ENCODE results near the gene LTO1. TPM values are rescaled to one million over a fixed set of nuclear protein-coding genes. Genes with fewer than 3 reads are reported as not detected.
"Not testable (repeated sequence)": the region's sequence is repeated elsewhere in the genome, so short reads cannot be mapped to it uniquely, and the experiment has no call there.

Gene LTO1
- total RNA-seq, 1 donor from 2014 or later: 18.9 TPM

DNA sequence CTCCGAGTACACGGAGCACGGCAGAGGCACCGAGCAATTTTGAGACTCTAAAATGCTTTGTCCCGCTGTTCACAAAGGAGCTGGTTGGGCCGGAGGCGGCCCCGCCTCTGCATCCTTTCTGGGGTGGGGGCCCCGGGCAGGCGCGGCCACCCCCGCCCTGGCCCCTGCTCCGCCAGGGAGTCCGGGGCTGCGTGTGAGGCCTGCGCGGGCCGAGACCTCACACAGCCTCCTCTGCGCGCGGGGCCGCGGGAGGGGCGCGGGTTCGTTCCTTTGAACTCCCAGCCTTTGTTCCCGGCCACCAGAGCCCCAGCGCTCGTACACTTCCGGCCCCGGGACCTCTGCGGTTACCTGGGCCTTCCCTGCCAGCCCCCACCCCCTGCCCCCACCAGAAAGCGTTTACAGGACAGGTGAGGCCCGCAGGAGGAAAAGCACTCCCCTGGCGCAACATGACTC is 27.1 kb upstream of the LTO1 start:
- DNase-seq (ENCODE audit: low read depth, low spot score): no peak

DNA sequence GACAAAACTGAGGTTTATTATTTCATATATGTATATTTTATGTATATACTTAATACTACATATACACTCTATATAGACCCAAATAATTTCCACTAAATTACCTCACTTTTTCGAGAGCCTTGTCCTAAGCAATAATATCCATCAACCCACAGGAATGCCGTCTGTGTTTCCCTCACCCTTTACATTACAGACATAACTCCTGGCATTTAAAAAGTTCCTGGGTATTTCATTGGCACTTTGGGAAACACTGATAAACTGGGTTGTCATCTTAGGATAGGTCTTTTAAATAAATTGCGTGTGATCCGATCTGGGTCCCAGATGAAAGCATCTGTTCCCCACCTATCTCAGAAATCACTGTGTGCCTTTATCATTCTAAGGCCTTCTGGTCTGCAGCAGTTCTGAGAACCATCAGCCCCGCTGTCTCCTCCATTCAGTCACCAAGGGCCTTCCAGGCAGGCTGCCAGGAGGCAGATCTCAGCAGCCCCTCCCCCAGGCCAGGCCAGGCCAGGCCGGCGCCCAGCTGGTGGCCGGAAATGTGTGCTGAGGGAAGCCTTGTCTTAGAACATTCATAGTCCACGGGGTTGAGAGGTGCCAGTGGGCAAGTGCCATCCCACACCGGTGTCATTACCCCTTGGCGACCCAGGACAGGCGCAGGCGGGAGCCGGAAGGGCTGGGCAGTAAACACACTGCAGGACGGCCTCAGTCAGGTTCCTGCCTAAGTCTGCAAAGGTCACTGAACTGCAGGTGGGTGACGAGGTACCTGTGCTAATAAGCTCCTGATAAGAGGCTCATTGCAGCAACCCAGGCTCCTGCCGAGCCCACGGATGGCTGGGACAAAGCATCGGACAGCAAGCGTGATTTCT is 25.4 kb upstream of the LTO1 start:
- DNase-seq (ENCODE audit: low read depth, low spot score): no peak

DNA sequence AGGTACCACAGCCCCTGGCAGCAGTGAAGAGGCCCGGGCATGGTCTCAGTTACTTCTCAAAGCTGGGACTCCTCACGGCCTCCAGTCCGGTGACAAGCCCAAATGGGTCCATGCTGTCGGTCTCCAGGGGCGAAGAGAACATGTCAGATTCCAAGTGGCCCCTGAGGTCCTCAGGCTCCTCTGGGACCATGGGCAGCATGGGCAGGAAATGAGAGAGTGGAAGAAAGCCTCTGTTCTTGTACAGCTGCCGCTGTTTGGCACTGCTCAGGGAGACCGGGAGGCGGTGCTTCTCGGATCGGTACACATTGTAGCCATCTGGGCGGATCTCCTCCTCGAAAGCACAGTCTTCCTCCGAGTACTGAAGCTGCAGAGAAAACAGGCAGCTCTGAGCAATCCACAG is 24.1 kb upstream of the LTO1 start:
- no peak for DNase-seq (ENCODE audit: low read depth, low spot score)

DNA sequence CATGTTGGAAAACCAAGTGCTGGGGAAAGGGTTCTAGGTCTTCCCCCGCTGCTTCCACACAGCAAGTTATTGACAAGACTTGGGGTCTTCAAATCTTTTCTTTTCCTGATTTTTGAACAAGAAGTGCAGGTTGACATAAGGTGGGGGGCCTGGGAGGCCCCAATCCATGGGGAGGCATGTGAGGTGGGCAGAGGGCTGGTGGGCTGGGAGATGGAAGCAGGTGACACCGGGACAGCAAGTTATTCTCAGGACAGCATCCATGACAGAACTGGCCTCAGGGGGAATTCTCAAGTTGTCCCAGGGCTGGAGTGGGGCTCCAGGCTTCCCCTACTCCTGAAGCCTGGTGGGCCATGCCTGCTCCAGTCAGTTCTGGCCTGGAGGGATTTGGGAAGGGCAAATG is 23.2 kb upstream of the LTO1 start:
- no peak for DNase-seq (ENCODE audit: low read depth, low spot score)

DNA sequence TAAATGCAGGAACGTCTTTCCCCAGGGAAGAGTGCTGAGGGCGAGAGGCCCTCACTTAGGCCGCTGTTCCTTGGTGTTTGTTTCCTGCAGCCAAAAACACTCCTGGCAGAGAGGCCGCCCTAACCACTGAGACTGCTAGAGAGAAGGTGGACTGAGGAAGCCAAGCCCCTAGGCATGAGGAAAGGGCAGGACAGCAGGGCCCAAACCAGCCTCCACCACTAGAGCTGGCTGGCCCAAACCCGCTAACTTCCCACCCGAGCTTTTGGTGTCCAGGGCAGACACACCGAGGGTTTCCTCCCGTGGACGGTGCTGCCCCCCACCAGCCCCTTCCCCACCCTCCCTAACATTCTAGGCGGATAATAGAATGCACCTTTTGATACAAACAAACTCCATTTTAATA is 22.7 kb upstream of the LTO1 start:
- no peak for DNase-seq (ENCODE audit: low read depth, low spot score)

DNA sequence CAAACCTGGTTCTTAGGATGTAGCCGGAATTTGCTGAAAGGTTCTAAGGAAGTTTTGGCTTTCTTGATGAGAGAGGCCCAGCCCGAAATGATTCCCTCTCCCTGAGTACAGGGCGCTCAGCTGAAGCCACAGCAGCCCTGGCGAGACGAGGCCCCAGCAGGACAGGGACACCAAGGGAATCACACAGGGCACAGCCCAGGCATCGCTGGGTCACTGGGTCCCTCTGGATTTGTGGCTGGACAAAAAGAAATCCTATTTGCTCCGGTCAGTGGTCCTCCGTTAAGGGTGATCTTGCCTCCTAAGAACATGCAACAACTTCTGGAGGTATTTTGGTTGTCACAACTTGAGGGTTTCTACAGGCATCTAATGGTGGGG is 22.3 kb upstream of the LTO1 start:
- DNase-seq (ENCODE audit: low read depth, low spot score): no peak

DNA sequence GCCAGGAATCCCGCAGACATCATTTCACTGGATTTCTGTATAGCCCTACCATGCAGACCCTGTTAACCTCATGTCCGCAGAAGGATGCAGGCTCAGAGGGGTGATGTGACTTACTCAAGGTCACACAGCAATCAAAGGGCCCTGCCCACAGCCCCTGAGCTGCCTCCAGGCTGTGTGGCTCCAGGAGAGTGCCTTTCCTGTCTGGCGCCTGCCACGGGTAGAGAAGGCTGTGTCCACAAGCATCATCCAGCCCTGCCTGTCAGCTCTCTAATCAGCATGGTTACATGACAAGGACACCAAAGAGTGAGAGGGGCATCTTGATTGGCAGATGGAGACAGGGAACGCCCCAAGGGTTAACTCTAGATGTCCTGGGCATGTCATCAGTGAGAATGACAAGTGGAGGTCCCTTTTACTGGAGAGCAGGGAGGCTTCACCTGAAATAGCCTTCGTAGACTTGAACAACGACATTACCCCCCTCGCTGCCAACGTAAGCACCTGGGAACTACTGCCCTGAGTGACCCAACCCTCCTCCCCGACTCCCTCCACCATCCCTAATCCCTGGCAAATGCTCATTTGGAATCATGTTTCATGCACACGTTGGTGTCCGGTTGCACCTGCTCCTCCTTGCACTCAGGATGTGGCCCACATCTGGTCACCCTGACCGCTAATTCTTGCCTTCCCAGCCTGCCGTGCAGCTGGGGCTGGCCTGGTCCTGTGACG is 21.8 kb upstream of the LTO1 start:
- DNase-seq (ENCODE audit: low read depth, low spot score): no peak

DNA sequence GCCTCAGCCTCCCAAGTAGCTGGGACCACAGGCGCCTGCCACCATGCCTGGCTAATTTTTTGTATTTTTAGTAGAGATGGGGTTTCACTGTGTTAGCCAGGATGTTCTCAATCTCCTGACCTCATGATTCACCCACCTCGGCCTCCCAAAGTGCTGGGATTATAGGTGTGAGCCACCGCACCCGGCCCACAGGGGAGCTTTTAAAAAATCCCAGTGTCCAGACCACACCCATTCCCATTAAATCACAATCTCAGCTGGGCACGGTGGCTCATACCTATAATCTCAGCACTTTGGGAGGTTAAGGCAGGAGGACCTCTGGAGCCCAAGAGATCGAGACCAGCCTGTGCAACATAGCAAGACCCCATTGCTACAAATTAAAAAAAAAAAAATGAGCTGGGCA is 20.8 kb upstream of the LTO1 start:
- not testable (repeated sequence) for DNase-seq (ENCODE audit: low read depth, low spot score)

DNA sequence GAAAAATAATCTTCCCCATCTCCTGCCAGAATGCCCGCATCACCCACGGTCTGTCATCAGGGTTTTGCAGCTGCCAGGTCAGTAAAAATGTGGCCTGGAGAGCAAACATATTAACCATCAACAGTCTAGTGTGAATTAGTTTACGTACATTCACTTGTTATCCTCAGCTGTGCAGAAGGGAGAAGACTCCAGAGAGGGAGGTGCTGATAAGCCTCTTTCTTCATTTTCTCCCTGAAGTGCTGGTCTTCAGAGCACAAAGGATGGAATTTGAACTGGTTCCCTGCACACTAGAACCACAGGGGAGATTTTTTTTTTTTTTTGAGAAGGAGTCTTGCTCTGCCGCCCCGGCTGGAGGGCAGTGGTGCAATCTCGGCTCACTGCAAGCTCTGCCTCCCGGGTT is 20.4 kb upstream of the LTO1 start:
- DNase-seq (ENCODE audit: low read depth, low spot score): no peak

DNA sequence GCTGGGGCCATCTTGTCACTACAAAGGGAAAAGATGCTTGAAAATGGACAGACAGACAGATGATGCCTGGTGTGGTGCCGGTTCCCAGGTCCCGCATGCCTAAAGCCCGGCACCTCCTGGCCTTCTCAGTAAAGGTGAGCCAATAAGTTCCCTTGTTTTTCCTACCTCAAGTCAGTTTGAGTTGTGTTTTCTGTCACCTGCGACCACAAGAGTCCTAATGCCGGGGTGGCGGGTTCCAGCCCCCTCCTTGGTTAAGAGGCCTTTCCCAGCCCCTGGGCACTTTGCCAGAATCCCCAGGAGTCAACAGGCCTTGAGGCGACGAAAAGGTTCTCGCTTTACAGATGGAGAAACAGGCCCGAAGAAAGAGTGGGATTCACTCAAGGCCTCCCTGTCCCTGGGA is 19.6 kb upstream of the LTO1 start:
- DNase-seq (ENCODE audit: low read depth, low spot score): no peak

DNA sequence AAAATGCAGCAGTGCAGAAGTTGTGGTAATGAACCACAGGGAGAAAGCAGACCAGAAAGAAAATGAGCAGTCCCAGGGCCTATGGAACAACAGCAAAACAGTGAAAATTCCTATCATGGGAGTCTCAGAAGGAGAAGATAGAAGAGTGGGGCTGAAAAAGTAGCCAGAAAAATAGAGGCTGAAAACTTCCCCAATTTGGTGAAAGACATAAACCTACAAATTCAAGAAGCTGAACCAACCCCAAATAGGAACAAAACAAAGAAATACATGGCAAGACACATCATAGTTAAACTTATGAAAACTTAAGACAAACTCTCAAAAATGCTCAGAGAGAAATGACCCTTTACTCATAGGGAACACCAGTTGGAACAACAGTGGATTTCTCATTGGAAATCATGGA is 17.3 kb upstream of the LTO1 start:
- DNase-seq (ENCODE audit: low read depth, low spot score): no peak

DNA sequence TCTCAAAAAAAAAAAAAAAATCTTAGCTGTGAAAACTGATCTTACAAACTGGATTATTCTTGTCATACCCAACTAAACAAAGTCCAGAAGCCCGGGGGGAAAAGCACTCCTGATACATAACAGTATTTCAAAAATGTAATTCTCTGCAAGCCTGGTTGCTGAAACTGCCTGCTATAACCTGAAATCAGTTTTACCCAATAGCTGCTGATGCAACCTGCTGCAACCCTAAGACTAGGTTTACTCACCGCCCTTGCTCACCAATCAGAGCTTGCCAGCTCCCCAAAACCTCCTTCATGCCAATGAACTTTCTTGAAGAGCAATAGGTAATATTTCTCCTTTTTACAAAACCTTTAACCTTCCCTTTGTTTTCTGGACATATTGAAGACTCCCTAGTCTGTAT is 16.3 kb upstream of the LTO1 start:
- no peak for DNase-seq (ENCODE audit: low read depth, low spot score)

DNA sequence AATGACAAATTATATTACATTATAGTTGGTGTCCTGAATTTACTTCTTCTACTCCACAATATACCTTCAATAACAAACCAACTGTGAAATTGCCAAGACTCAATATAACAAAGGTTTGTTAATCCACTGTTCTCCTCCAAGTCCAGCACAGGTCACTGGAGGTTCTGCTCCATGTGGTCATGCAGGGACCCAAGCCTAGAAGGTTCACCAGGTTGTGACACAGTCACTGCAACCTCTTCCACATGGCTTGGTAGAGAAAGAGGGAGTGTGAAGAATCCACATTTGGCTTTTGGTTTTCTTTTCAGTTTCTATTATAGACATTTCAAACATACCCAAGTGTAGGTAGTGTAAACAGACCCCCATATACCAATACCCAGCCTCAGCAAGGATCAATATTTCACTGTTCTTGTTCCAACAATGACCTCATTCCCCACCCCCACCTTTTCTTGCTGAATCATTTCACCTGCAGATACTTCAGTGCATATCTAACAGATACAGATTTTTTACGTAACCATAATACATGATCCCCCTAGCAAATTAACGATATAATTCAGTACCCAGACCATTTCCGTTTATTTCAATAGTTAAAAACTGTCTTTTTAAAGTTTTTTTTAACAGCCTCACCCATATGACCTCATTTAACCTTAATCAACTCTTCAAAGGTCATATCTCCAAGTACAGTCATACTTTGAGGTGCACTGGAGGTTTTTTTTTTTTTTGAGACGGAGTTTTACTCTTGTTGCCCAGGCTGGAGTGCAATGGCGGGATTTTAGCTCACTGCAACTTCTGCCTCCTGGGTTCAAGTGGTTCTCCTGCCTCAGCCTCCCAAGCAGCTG is 14.5 kb upstream of the LTO1 start:
- DNase-seq (ENCODE audit: low read depth, low spot score): no peak

DNA sequence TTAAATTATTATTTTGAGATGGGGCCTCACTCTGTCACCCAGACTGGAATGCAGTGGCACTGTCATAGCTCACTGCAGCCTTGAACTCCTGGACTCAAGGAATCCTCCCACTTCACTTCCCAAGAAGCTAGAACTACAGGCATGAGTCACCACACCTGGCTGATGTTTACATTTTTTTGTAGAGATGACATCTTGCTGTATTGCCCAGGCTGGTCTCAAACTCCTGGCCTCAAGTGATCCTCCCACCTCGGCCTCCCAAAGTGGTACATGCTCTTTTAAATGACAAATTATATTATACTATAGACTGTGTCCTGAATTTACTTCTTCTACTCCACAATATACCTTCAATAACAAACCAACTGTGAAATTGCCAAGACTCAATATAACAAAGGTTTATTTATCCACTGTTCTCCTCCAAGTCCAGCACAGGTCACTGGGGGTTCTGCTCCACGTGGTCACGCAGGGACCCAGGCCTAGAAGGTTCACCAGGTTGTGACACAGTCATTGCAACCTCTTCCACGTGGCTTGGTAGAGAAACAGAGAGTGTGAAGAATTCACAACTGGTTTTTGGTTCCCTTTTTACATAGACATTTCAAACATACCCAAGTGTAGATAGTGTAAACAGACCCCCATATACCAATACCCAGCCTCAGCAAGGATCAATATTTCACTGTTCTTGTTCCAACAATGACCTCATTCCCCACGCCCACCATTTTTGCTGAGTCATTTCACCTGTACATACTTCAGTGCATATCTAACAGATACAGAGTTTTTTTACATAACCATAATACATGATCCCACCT is 13.0 kb upstream of the LTO1 start:
- DNase-seq (ENCODE audit: low read depth, low spot score): not testable (repeated sequence)

DNA sequence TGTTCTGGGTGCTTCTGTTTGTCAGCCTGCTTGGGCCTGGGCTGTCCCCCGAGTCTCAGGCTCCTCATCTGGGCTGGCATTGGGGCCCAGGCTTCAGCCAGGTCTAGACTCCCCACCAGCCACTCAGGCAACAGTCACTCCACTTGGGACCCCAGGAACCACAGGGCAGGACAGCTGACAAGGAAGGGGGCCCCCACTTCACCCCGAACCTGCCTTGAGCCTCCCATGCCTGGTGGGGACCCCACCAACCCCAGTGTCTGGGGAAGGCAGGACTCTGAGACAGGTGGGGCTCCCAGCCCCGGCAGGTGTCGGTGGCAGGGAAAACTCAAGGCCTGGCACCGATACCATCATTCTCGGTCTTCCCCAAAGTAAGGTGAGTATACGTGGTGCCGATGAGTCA is 11.7 kb upstream of the LTO1 start:
- no peak for DNase-seq (ENCODE audit: low read depth, low spot score)

DNA sequence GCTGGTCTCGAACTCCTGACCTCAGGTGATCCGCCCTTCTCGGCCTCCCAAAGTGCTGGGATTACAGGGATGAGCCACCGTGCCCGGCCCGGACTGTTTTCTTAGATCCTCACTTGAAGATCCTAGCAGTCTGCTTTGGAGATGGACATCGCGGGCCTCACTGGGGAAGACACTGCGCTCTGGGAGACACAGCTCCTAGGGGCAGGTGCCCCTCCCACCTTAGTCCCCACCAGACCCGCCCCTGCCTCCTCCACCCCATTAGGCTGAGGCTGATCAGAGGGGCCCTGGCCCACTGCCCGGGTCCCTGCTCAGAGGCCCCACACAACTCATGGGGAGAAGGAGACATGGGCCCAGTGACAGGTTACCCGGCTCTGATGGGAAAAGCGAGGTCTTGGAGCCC is 11.3 kb upstream of the LTO1 start:
- no peak for DNase-seq (ENCODE audit: low read depth, low spot score)

DNA sequence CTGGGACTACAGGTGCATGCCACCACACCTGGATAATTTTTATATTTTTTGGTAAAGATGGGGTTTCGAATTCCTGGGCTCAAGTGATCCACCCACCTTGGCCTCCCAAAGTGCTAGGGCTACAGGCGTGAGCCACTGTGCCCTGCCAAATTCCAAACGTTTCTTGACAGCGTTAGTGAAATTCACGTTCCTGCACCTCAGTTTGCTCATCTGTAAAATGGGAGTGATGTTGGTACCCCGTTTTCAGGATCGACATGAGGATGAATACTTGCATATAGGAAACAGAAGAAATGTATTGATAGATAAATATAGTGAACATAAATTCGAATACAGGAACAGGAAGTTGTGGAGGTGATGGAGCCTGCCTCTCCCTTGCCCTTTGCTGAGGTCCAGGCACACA is 10.2 kb upstream of the LTO1 start:
- DNase-seq (ENCODE audit: low read depth, low spot score): no peak

DNA sequence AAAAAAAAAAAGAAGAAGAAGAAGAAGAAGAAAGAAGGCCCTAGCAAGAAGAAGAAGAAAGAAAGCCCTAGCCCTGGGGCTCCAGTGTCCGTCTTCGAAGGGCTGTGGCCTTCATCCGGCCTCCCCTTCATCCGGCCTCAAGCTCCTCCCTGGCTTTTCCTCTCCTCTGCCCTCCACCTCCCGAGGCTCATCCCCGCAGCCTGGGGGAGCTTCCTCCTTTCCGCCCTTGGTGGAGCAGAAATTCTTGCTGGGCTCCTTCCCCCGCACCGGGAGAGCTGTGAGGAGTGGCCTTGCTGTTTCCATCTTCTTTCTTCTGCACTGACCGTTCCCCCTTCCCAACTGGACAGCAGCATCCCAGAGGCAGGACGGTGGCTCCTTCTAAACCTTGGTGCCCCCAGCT is 9.5 kb upstream of the LTO1 start:
- no peak for DNase-seq (ENCODE audit: low read depth, low spot score)

DNA sequence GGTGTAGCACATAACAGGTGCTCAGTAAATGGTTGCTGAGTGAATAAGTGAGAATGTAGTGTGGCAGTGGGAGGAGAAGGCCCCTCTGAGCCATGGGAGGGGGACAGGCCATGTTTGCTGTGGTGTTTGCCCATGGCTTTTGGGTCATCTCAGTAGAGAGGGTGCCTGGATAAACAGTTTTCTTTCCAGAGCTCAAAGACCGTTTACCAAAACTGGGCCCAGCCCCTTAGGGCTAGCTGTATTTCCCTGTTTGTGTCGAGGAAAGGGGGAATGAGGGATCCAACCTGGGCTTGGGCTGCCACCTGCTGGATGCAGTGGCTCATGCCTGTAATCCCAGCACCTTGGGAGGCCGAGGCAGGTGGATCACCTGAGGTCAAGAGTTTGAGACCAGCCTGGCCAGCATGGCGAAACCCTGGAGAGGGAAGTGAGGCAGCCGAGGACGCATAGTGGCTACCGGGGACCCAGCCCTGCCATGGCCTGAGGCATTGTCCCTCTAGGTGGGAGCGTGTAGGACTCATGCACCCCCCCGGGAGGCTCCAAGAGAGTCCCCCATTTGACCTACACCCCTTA is 8.7 kb upstream of the LTO1 start:
- DNase-seq (ENCODE audit: low read depth, low spot score): no peak

DNA sequence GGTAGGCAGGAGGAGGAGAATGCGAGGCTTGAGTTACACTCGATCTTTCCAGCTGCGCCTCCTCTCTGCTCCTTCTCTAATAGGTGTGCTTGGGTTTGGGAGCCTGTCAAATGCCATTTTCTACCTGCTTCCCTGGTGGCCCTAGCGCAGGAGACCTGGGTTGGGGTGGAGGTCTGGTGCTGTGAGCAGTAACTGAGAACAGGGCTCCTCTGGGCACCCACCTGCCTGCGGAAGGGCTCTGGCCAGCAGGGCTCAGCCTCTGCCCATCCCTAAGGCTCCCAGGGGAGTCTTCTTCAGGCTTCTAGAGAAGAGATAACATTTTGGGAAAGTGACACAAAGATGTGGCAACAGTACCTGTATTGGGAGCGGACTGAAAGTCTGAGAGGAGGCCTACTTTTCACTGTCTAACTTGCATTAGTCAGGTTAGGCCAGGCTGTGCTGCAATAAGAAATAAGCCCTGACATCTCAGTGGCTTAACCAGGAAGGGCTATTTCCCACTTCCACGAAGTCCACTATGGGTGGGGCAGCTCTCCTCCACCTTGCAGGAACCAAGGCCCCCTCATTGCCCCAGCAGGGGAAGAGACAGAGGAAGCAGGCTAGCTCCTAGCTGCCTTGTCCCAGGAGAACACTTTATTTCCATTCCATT is 7.7 kb upstream of the LTO1 start:
- no peak for DNase-seq (ENCODE audit: low read depth, low spot score)
